SK-N-SH (cell line): ENCODE data around the gene LPO. TPM values are rescaled to one million over a fixed set of nuclear protein-coding genes. Genes with fewer than 3 reads are reported as not detected.

Experiments
- CTCF ChIA-PET: fragments of 300-600, 350-600 bp; formaldehyde crosslinking; extraction: SDS; loops from one replicate; lab custom pipeline; 2021; lab: Yijun Ruan, JAX
- POLR2A ChIA-PET: fragments of 350-600 bp; sonication (Branson Sonifier 250); formaldehyde crosslinking; extraction: SDS; loops from one replicate; lab custom pipeline; 2020; ENCODE audit warnings: antibody characterized with exemption, inconsistent platforms; lab: Yijun Ruan, JAX
- DNase-seq: peaks from one replicate; pipeline ENCODE4 v3.0.0; 2012
- H2AFZ ChIP-seq: fragments of 200-600 bp; sonication (generic); 2 replicates; pipeline ENCODE4 v1.8.1; 2016; ENCODE audit warnings: antibody characterized with exemption, mild to moderate bottlenecking, low read depth
- H3F3A ChIP-seq: fragments of 200-600 bp; sonication (generic); replicated peaks from 2 replicates; pipeline ENCODE3; 2016; ENCODE audit warnings: antibody characterized with exemption, mild to moderate bottlenecking; ENCODE audit not compliant: insufficient read depth
- H3K27ac ChIP-seq, 2 experiments: fragments of 200-500 bp in 1 of 2; fragments of 200-600 bp in 1 of 2; sonication (Bioruptor generic) in 1 of 2; sonication (generic), shearing (Covaris generic) in 1 of 2; 2 replicates each; pipeline versions ENCODE4 v1.5.1 to v1.6.1; 2014 to 2016; ENCODE audit warnings: low read depth in 2 of 2, inconsistent platforms in 1 of 2, low read length in 1 of 2, mild to moderate bottlenecking in 1 of 2, mixed read lengths in 1 of 2
- H3K27me3 ChIP-seq: fragments of 200-600 bp; sonication (generic), shearing (Covaris generic); 2 replicates; pipeline ENCODE4 v1.6.1; 2016; ENCODE audit warnings: mixed run types; ENCODE audit not compliant: insufficient read depth
- H3K36me3 ChIP-seq, 2 experiments: fragments of 200-500 bp in 1 of 2; fragments of 200-600 bp in 1 of 2; sonication (Bioruptor generic) in 1 of 2; sonication (generic) in 1 of 2; replicated peaks in 1 of 2; 2 replicates each; pipeline versions ENCODE3 to v1.5.1; 2014 to 2016; ENCODE audit warnings: low read length in 1 of 2, mild to moderate bottlenecking in 1 of 2; ENCODE audit not compliant: insufficient read depth in 2 of 2, control insufficient read depth in 1 of 2
- H3K4me1 ChIP-seq, 2 experiments: fragments of 200-500 bp in 1 of 2; fragments of 200-600 bp in 1 of 2; sonication (Bioruptor generic) in 1 of 2; sonication (generic), shearing (Covaris generic) in 1 of 2; 2 replicates each; pipeline versions ENCODE4 v1.5.1 to v1.6.1; 2014 to 2016; ENCODE audit warnings: low read depth in 1 of 2, low read length in 1 of 2, mixed run types in 1 of 2; ENCODE audit not compliant: insufficient read depth in 2 of 2, control insufficient read depth in 1 of 2
- H3K4me2 ChIP-seq: fragments of 200-600 bp; sonication (generic), shearing (Covaris generic); 2 replicates; pipeline ENCODE4 v1.6.1; 2017; ENCODE audit warnings: mixed run types
- H3K4me3 ChIP-seq, 2 experiments: fragments of 200-500 bp in 1 of 2; fragments of 200-600 bp in 1 of 2; sonication (Bioruptor generic) in 1 of 2; sonication (generic), shearing (Covaris generic) in 1 of 2; 2 replicates each; pipeline versions ENCODE4 v1.5.1 to v1.8.1; 2014 to 2016; ENCODE audit warnings: low read depth in 2 of 2, inconsistent platforms in 1 of 2, low read length in 1 of 2, mild to moderate bottlenecking in 1 of 2, mixed read lengths in 1 of 2, moderate library complexity in 1 of 2
- H3K79me2 ChIP-seq: fragments of 200-600 bp; sonication (generic); 2 replicates; pipeline ENCODE4 v1.8.1; 2017; ENCODE audit warnings: mild to moderate bottlenecking; ENCODE audit not compliant: insufficient read depth
- H3K9ac ChIP-seq: fragments of 200-600 bp; sonication (generic); 2 replicates; pipeline ENCODE4 v1.6.1; 2017; ENCODE audit warnings: mixed run types
- H3K9me2 ChIP-seq: fragments of 200-600 bp; sonication (generic); 2 replicates; pipeline ENCODE4 v1.6.1; 2017; ENCODE audit warnings: mixed run types
- H3K9me3 ChIP-seq: fragments of 200-600 bp; sonication (generic); 2 replicates; pipeline ENCODE4 v1.6.1; 2017; ENCODE audit warnings: mixed run types, mild to moderate bottlenecking, moderate library complexity
- H4K20me1 ChIP-seq: fragments of 200-600 bp; sonication (generic); 2 replicates; pipeline ENCODE4 v1.6.1; 2017; ENCODE audit warnings: mild to moderate bottlenecking, mixed run types; ENCODE audit not compliant: insufficient read depth
- ELF1 ChIP-seq: IDR thresholded peaks from 2 replicates; pipeline ENCODE4 v1.4.0; 2012
- EP300 ChIP-seq, 2 experiments: IDR thresholded peaks; 2 replicates each; pipeline versions ENCODE4 v1.4.0 to v1.6.1; 2012; ENCODE audit warnings: borderline replicate concordance in 1 of 2, low read depth in 1 of 2, low read length in 1 of 2
- EZH2phosphoT487 ChIP-seq: fragments of 200-600 bp; sonication (generic); IDR thresholded peaks from 2 replicates; pipeline ENCODE4 v1.6.1; 2017; ENCODE audit warnings: low read depth, mixed run types, mild to moderate bottlenecking, antibody characterized with exemption, moderate library complexity, borderline replicate concordance
- FOSL2 ChIP-seq: IDR thresholded peaks from 2 replicates; pipeline ENCODE4 v1.4.0; 2012; ENCODE audit warnings: low read depth, mild to moderate bottlenecking, moderate library complexity, borderline replicate concordance
- FOXJ3 ChIP-seq: sonication (generic); formaldehyde crosslinking; IDR thresholded peaks from 2 replicates; pipeline ENCODE4 v1.5.1; 2020; ENCODE audit warnings: mild to moderate bottlenecking, missing genetic modification reagents
- GABPA ChIP-seq: IDR thresholded peaks from 2 replicates; pipeline ENCODE4 v1.4.0; 2012; ENCODE audit warnings: low read depth, mild to moderate bottlenecking
- GATA2 ChIP-seq: sonication (generic); formaldehyde crosslinking; IDR thresholded peaks from 2 replicates; pipeline ENCODE4 v1.5.0; 2020; ENCODE audit warnings: mild to moderate bottlenecking, missing genetic modification reagents
- JUND ChIP-seq: IDR thresholded peaks from 2 replicates; pipeline ENCODE4 v1.4.0; 2012
- NRF1 ChIP-seq: IDR thresholded peaks from 2 replicates; pipeline ENCODE4 v1.6.1; 2012; ENCODE audit warnings: low read depth, mild to moderate bottlenecking, low read length
- POLR2AphosphoS5 ChIP-seq: IDR thresholded peaks from 2 replicates; pipeline ENCODE4 v1.6.1; 2012; ENCODE audit warnings: low read depth, low read length
- RAD21 ChIP-seq: IDR thresholded peaks from 2 replicates; pipeline ENCODE4 v1.6.1; 2012; ENCODE audit warnings: mild to moderate bottlenecking, low read length
- RFX5 ChIP-seq: IDR thresholded peaks from 2 replicates; pipeline ENCODE4 v1.6.1; 2012; ENCODE audit warnings: mild to moderate bottlenecking, improper control_type of control experiment, low read length
- RXRA ChIP-seq: IDR thresholded peaks from 2 replicates; pipeline ENCODE4 v1.4.0; 2012; ENCODE audit warnings: low read depth, mild to moderate bottlenecking, borderline replicate concordance
- TAF1 ChIP-seq: IDR thresholded peaks from 2 replicates; pipeline ENCODE4 v1.6.1; 2012; ENCODE audit warnings: low read depth, mild to moderate bottlenecking, low read length, moderate library complexity, borderline replicate concordance
- TCF12 ChIP-seq: IDR thresholded peaks from 2 replicates; pipeline ENCODE4 v1.4.0; 2012
- YY1 ChIP-seq: IDR thresholded peaks from 2 replicates; pipeline ENCODE4 v1.4.0; 2012; ENCODE audit warnings: low read depth, mild to moderate bottlenecking
- WGBS: methylation state at CpG from one replicate; pipeline ENCODE4 v1.1.6; 2017; ENCODE audit warnings: low lambda C conversion rate; 5-methylcytosine and 5-hydroxymethylcytosine counted together
- polyA plus RNA-seq, 3 experiments: library from polyadenylated mRNA; depleted of rRNA; stranded (reverse); fragments of >200 nt; gene quantifications; 2 replicates each; pipeline ENCODE4 v1.2.3, GENCODE V29; 2012
- TF ChIP-seq, protein P1 (sequence below): IDR thresholded peaks from 2 replicates; pipeline ENCODE4 v1.4.0; 2012; ENCODE audit warnings: low read depth, borderline replicate concordance
- TF ChIP-seq, protein P2 (sequence below): fragments of 150-350 bp; IDR thresholded peaks from 2 replicates; pipeline ENCODE4 v1.6.1; 2016; ENCODE audit warnings: mild to moderate bottlenecking, low read depth, low read length
- TF ChIP-seq, protein P3 (sequence below): IDR thresholded peaks from 2 replicates; pipeline ENCODE4 v1.6.1; 2012; ENCODE audit warnings: mild to moderate bottlenecking, low read depth, low read length, moderate library complexity

The LPO gene
- polyA plus RNA-seq, 1 of the 3 experiments (the other 2 are of a cell fraction), result not detected

DNA sequence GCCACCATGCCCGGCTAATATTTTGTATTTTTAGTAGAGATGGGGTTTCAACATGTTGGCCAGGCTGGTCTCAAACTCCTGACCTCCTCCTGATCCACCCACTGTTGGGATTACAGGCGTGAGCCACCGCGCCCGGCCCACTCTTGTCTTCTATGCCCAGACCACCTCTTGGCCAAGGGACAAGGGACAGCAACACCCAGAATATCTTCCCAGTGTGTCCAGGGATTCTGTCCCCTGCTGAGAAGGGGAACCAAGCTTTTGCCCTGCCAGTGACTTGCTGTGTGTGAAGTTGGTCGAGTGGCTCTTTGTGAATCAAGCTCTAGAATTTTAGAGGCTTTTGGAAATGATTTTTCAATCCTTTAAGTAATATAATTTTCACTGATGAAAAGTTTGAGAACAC is 44.1 kb downstream of the LPO start:
- no peak overlapping the region for H3K27ac ChIP-seq
- H3K27me3 ChIP-seq, result peaks cover 30% of the 10 kb centered on the region; the same call in 1 of the 2 replicates
- no peak overlapping the region for H2AFZ ChIP-seq
- no peaks in the 10 kb centered on the region for H3K9me3 ChIP-seq
- no peaks in the 10 kb centered on the region for H3K36me3 ChIP-seq
- H4K20me1 ChIP-seq, result no peaks in the 10 kb centered on the region
- CTCF ChIA-PET, result interaction anchor here (2.7 kb wide), 1 partner anchor 22 kb away, joined by 8 read pairs; no protein-coding TSS in a partner anchor
- no peak overlapping the region for H3K4me3 ChIP-seq
- no peaks in the 10 kb centered on the region; a peak in 1 of 4 replicates for H3K4me1 ChIP-seq
- no peak overlapping the region for H3K9ac ChIP-seq
- H3K9me2 ChIP-seq, result no peaks in the 10 kb centered on the region
- TF ChIP-seq YY1 (no peak), RAD21 (no peak), POLR2AphosphoS5 (no peak), GABPA (no peak), ELF1 (no peak), RFX5 (no peak), EP300 (IDR thresholded peaks at IDR 0.05; ENCODE audit: borderline replicate concordance in 1 of 2, low read depth in 1 of 2, low read length in 1 of 2) (no peak), TCF12 (no peak), GATA2 (CRISPR knock-in tag) (no peak), EZH2phosphoT487 (no peak), FOXJ3 (no peak), TAF1 (no peak), NRF1 (no peak), JUND (no peak), RXRA (no peak), FOSL2 (no peak)
- TF ChIP-seq, protein P1, sequence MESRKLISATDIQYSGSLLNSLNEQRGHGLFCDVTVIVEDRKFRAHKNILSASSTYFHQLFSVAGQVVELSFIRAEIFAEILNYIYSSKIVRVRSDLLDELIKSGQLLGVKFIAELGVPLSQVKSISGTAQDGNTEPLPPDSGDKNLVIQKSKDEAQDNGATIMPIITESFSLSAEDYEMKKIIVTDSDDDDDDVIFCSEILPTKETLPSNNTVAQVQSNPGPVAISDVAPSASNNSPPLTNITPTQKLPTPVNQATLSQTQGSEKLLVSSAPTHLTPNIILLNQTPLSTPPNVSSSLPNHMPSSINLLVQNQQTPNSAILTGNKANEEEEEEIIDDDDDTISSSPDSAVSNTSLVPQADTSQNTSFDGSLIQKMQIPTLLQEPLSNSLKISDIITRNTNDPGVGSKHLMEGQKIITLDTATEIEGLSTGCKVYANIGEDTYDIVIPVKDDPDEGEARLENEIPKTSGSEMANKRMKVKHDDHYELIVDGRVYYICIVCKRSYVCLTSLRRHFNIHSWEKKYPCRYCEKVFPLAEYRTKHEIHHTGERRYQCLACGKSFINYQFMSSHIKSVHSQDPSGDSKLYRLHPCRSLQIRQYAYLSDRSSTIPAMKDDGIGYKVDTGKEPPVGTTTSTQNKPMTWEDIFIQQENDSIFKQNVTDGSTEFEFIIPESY, result no peak
- TF ChIP-seq, protein P2, sequence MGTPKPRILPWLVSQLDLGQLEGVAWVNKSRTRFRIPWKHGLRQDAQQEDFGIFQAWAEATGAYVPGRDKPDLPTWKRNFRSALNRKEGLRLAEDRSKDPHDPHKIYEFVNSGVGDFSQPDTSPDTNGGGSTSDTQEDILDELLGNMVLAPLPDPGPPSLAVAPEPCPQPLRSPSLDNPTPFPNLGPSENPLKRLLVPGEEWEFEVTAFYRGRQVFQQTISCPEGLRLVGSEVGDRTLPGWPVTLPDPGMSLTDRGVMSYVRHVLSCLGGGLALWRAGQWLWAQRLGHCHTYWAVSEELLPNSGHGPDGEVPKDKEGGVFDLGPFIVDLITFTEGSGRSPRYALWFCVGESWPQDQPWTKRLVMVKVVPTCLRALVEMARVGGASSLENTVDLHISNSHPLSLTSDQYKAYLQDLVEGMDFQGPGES, result no peak
- TF ChIP-seq, protein P3, sequence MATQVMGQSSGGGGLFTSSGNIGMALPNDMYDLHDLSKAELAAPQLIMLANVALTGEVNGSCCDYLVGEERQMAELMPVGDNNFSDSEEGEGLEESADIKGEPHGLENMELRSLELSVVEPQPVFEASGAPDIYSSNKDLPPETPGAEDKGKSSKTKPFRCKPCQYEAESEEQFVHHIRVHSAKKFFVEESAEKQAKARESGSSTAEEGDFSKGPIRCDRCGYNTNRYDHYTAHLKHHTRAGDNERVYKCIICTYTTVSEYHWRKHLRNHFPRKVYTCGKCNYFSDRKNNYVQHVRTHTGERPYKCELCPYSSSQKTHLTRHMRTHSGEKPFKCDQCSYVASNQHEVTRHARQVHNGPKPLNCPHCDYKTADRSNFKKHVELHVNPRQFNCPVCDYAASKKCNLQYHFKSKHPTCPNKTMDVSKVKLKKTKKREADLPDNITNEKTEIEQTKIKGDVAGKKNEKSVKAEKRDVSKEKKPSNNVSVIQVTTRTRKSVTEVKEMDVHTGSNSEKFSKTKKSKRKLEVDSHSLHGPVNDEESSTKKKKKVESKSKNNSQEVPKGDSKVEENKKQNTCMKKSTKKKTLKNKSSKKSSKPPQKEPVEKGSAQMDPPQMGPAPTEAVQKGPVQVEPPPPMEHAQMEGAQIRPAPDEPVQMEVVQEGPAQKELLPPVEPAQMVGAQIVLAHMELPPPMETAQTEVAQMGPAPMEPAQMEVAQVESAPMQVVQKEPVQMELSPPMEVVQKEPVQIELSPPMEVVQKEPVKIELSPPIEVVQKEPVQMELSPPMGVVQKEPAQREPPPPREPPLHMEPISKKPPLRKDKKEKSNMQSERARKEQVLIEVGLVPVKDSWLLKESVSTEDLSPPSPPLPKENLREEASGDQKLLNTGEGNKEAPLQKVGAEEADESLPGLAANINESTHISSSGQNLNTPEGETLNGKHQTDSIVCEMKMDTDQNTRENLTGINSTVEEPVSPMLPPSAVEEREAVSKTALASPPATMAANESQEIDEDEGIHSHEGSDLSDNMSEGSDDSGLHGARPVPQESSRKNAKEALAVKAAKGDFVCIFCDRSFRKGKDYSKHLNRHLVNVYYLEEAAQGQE, result no peak
- 23% methylated on average over 6 of the region's 6 CpGs for WGBS
- H3K4me2 ChIP-seq, result no peak overlapping the region
- no peaks in the 10 kb centered on the region for H3F3A ChIP-seq
- POLR2A ChIA-PET, result no interaction called here
- DNase-seq, result no peak
- no peaks in the 10 kb centered on the region for H3K79me2 ChIP-seq
